Colonic mucosa (tissue), 4 donors: ENCODE results near the gene HBS1L. TPM values are rescaled to one million over a fixed set of nuclear protein-coding genes. Genes with fewer than 3 reads are reported as not detected.

Source experiments
- DNase-seq: peaks from one replicate; pipeline ENCODE4 v3.0.0-alpha.2; 2020
- H3K27ac ChIP-seq: fragments of 200-600 bp; one replicate; pipeline ENCODE4 v1.8.0; 2021
- H3K27me3 ChIP-seq: fragments of 200-600 bp; one replicate; pipeline ENCODE4 v1.8.0; 2021
- H3K36me3 ChIP-seq: fragments of 200-600 bp; one replicate; pipeline ENCODE4 v1.8.0; 2021
- H3K4me1 ChIP-seq: fragments of 200-600 bp; one replicate; pipeline ENCODE4 v1.8.0; 2021; ENCODE audit warnings: mild to moderate bottlenecking
- H3K4me3 ChIP-seq: fragments of 200-600 bp; one replicate; pipeline ENCODE4 v1.8.0; 2021
- H3K9ac ChIP-seq, 2 donors: one replicate each; pipeline ENCODE4 v1.7.0; 2013; ENCODE audit warnings: control low read depth in 2 of 2, low read depth in 2 of 2, low read length in 2 of 2
- H3K9me3 ChIP-seq: fragments of 200-600 bp; one replicate; pipeline ENCODE4 v1.8.0; 2021
- CTCF ChIP-seq: fragments of 200-600 bp; IDR thresholded peaks from one replicate; pipeline ENCODE4 v1.8.0; 2022; ENCODE audit warnings: antibody characterized with exemption, mild to moderate bottlenecking
- intact Hi-C: fragments of 100-400 bp; cut with DNase I; formaldehyde crosslinking; loops from one replicate; pipeline ENCODE4 v1.14.1; 2022
- total RNA-seq, 2 donors: library from RNA; stranded (reverse); fragmentation: NEBNext Ultra II Directional in 1 of 2; extraction: Animal tissue kit (Norgen Biotek cat#: 25700) in 1 of 2; gene quantifications; one replicate each; pipeline ENCODE4 v1.2.1, GENCODE V29; 2021
- donor health status: healthy.
- donor health status: DM: no; HTN: no; CAD: no.
- donor health status: DM: no; HTN: no; CAD: no.

HBS1L gene
- 10 to 100 TPM; 58.1 to 59.7 TPM for total RNA-seq

DNA sequence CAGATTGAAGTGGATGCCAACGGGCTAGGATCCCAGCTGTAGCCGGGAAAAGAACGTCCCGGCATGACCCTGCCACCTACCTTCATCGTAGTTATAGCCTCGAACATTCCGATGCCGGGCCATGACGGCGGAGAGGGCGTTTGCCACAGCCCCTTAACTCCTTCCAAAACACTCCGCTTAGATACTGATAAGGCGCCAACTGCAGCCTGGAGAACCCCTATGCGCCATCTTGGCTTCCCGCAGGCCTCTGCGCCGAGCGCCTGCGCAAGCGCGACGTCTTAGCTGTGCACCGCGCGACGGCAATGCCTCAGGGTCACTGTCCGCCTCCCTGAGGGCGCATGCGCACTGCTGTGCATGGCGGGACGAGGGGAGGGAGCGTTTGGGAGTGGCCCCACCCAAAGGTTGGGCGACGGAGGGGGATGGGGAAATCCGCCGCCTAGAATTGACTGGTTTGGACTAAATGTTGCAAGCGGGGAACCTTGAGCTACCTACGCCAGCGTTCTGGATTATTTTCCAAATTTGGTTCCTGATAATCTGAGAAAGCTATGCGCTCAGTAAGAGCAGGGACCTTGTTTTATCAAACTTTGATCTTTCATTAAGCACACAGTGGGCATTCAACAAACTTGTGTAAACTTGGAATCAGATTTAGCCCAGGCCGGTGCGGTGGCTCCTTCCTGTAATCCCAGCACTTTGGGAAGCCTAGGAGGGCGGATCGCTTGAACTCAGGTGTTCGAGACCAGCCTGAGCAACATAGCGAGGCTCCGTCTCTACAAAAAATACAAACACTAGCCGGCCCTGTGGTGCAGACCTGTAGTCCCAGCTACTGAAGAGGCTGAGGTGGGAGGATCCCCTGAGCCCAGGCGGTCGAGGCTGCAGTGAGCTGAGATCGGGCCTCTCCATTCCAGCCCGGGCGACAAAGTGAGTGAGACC lies at the start of gene HBS1L:
TSS of gene HBS1L (minus strand) at position 254 of the 930 bp plus-strand sequence. CDS start at position 123, 131 bp downstream.
- peak; percentile 98 for DNase-seq
- H3K9ac ChIP-seq, result peak within 1 kb of the TSS; percentile 81 to 85
- no peaks in the 10 kb centered on the region for H3K9me3 ChIP-seq
- H3K36me3 ChIP-seq, result no peaks in the 10 kb centered on the region
- intact Hi-C loops, result no loop called here
- no peaks in the 10 kb centered on the region for H3K27me3 ChIP-seq
- peak within 1 kb of the TSS; percentile 68 for H3K27ac ChIP-seq
- peak within 1 kb of the TSS; percentile 77 for H3K4me3 ChIP-seq
- H3K4me1 ChIP-seq, result peaks cover 8% of the 10 kb centered on the region
- no peak for TF ChIP-seq CTCF

DNA sequence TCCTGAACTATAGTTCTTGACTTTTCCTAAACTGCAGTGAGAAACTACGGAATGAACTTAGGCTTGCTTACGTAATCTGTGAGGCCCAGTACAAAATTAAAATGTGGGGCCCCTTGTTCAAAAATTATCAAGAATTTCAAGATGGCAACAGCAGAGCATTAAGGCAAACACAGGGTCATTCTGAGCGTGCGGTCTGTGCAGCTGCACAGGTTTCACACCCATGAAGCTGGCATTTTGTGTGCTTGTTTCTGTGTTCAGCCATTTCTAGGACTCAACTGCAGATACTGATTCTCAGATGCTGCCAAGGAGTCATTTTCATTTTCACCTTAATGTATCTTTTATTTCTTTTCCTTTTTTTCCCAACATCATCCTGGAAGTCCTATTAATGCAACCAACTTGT lies 49.6 kb upstream of the HBS1L start:
- DNase-seq, result no peak
- no peak for TF ChIP-seq CTCF
- no peaks in the 10 kb centered on the region for H3K9me3 ChIP-seq
- H3K4me1 ChIP-seq, result no peaks in the 10 kb centered on the region
- intact Hi-C loops, result no loop called here
- no peak overlapping the region for H3K4me3 ChIP-seq
- no peaks in the 10 kb centered on the region for H3K36me3 ChIP-seq
- H3K27ac ChIP-seq, result no peak overlapping the region
- H3K9ac ChIP-seq, result no peak overlapping the region
- no peaks in the 10 kb centered on the region for H3K27me3 ChIP-seq

- no peaks in the 10 kb centered on the region for H3K9me3 ChIP-seq
- H3K4me3 ChIP-seq, result no peak overlapping the region
- DNase-seq, result no peak
- no peaks in the 10 kb centered on the region for H3K36me3 ChIP-seq
- intact Hi-C loops, result no loop called here
- no peaks in the 10 kb centered on the region for H3K27me3 ChIP-seq
- no peak for TF ChIP-seq CTCF
- H3K4me1 ChIP-seq, result no peaks in the 10 kb centered on the region
- H3K9ac ChIP-seq, result no peak overlapping the region
- no peak overlapping the region for H3K27ac ChIP-seq
These were observed 47.6 kb upstream of the HBS1L start for GRCh38 chr6:135102191-135102590.

- Histone ChIP-seq H3K27ac (no peak overlapping the region), H3K36me3 (no peaks in the 10 kb centered on the region), H3K27me3 (no peaks in the 10 kb centered on the region), H3K4me1 (no peaks in the 10 kb centered on the region), H3K4me3 (no peak overlapping the region), H3K9me3 (no peaks in the 10 kb centered on the region), H3K9ac (no peak overlapping the region)
- TF ChIP-seq CTCF, result no peak
- no peak for DNase-seq
- intact Hi-C loops, result no loop called here
These were observed 42.5 kb upstream of the HBS1L start for GRCh38 chr6:135097172-135097571.

- DNase-seq, result no peak
- Histone ChIP-seq H3K9ac (no peak overlapping the region), H3K9me3 (no peaks in the 10 kb centered on the region), H3K27ac (no peak overlapping the region), H3K36me3 (no peaks in the 10 kb centered on the region), H3K4me3 (no peak overlapping the region), H3K4me1 (no peaks in the 10 kb centered on the region), H3K27me3 (no peaks in the 10 kb centered on the region)
- intact Hi-C loops, result no loop called here
- TF ChIP-seq CTCF, result no peak
These were observed 41.9 kb upstream of the HBS1L start for GRCh38 chr6:135096403-135097130.
